HUES64 (cell line): Measurements from ENCODE around the gene BCAS3.

Source experiments
- H3K27ac ChIP-seq: 2 replicates; pipeline ENCODE4 v1.7.0; 2013; ENCODE audit warnings: low read depth, low read length, inconsistent platforms
- H3K27me3 ChIP-seq: 2 replicates; pipeline ENCODE4 v1.6.1; 2013; ENCODE audit warnings: mild to moderate bottlenecking, low read length; ENCODE audit not compliant: insufficient read depth
- H3K36me3 ChIP-seq: 2 replicates; pipeline ENCODE4 v1.6.1; 2013; ENCODE audit warnings: mild to moderate bottlenecking, low read length; ENCODE audit not compliant: insufficient read depth
- H3K4me1 ChIP-seq: 2 replicates; pipeline ENCODE4 v1.6.1; 2013; ENCODE audit warnings: mild to moderate bottlenecking, low read length, moderate library complexity; ENCODE audit not compliant: insufficient read depth
- H3K4me3 ChIP-seq: 2 replicates; pipeline ENCODE4 v1.5.1; 2013; ENCODE audit warnings: mild to moderate bottlenecking, low read length, moderate library complexity
- H3K9ac ChIP-seq: 2 replicates; pipeline ENCODE4 v1.6.1; 2013; ENCODE audit warnings: mild to moderate bottlenecking, low read depth, low read length
- H3K9me3 ChIP-seq: 2 replicates; pipeline ENCODE4 v1.6.1; 2013; ENCODE audit warnings: low read depth, low read length; ENCODE audit not compliant: insufficient read depth
- WGBS: fragments of 150-250, 120-280 bp; methylation state at CpG from one replicate; pipeline ENCODE4 v1.1.7; 2013; ENCODE audit warnings: missing lambda C conversion rate; 5-methylcytosine and 5-hydroxymethylcytosine counted together

BCAS3 gene

GRCh38 chr17:61384692-61385576 is 707.3 kb downstream of the BCAS3 start:
- no peaks in the 10 kb centered on the region for H3K9me3 ChIP-seq
- H3K4me3 ChIP-seq: no peak overlapping the region
- H3K36me3 ChIP-seq: no peaks in the 10 kb centered on the region
- no peaks in the 10 kb centered on the region for H3K4me1 ChIP-seq
- H3K27ac ChIP-seq: no peak overlapping the region
- WGBS: 84% methylated on average over 13 of the region's 13 CpGs
- no peak overlapping the region for H3K9ac ChIP-seq
- H3K27me3 ChIP-seq: no peaks in the 10 kb centered on the region

- Histone ChIP-seq H3K4me1 (0 out of 2 replicates have a peak, but pooled peaks cover 2% of the 10 kb centered on the region), H3K9ac (no peak overlapping the region), H3K27ac (no peak overlapping the region), H3K4me3 (no peak overlapping the region), H3K27me3 (no peaks in the 10 kb centered on the region), H3K9me3 (no peaks in the 10 kb centered on the region), H3K36me3 (no peaks in the 10 kb centered on the region)
- WGBS: 91% methylated on average over 15 of the region's 15 CpGs
Observed at GRCh38 chr17:61385577-61386236, 708.1 kb downstream of the BCAS3 start.

GRCh38 chr17:61386251-61386650 is 708.6 kb downstream of the BCAS3 start:
- Histone ChIP-seq H3K9me3 (no peaks in the 10 kb centered on the region), H3K27ac (no peak overlapping the region), H3K4me3 (no peak overlapping the region), H3K27me3 (no peaks in the 10 kb centered on the region), H3K9ac (no peak overlapping the region), H3K36me3 (no peaks in the 10 kb centered on the region), H3K4me1 (0 out of 2 replicates have a peak, but pooled peaks cover 2% of the 10 kb centered on the region)
- WGBS: 87% methylated on average over 6 of the region's 6 CpGs

- 89% methylated on average over 8 of the region's 8 CpGs for WGBS
- no peaks in the 10 kb centered on the region for H3K9me3 ChIP-seq
- H3K36me3 ChIP-seq: no peaks in the 10 kb centered on the region
- no peak overlapping the region for H3K27ac ChIP-seq
- no peak overlapping the region for H3K4me3 ChIP-seq
- H3K27me3 ChIP-seq: no peaks in the 10 kb centered on the region
- no peak overlapping the region for H3K9ac ChIP-seq
- H3K4me1 ChIP-seq: 0 out of 2 replicates have a peak, but pooled peaks cover 2% of the 10 kb centered on the region
Observed at GRCh38 chr17:61387011-61387410, 709.4 kb downstream of the BCAS3 start.

- WGBS: 92% methylated on average over 11 of the region's 11 CpGs
- Histone ChIP-seq H3K27me3 (peaks cover 3% of the 10 kb centered on the region; the same call in 1 of the 2 replicates), H3K36me3 (no peaks in the 10 kb centered on the region), H3K4me1 (0 out of 2 replicates have a peak, but pooled peaks cover 2% of the 10 kb centered on the region), H3K4me3 (no peak overlapping the region), H3K27ac (no peak overlapping the region), H3K9me3 (no peaks in the 10 kb centered on the region), H3K9ac (no peak overlapping the region)
Observed at GRCh38 chr17:61387511-61388305, 710.1 kb downstream of the BCAS3 start.

- Histone ChIP-seq H3K4me1 (0 out of 2 replicates have a peak, but pooled peaks cover 2% of the 10 kb centered on the region), H3K27me3 (peaks cover 14% of the 10 kb centered on the region), H3K27ac (no peak overlapping the region), H3K9ac (no peak overlapping the region), H3K36me3 (no peaks in the 10 kb centered on the region), H3K9me3 (no peaks in the 10 kb centered on the region), H3K4me3 (no peak overlapping the region)
- 89% methylated on average over 18 of the region's 21 CpGs for WGBS
Observed at GRCh38 chr17:61388561-61389356, 711.1 kb downstream of the BCAS3 start.

- H3K27me3 ChIP-seq: peaks cover 25% of the 10 kb centered on the region
- 0 out of 2 replicates have a peak, but pooled peaks cover 2% of the 10 kb centered on the region for H3K4me1 ChIP-seq
- WGBS: 33% methylated on average over 24 of the region's 25 CpGs
- no peak overlapping the region for H3K27ac ChIP-seq
- no peak overlapping the region for H3K4me3 ChIP-seq
- no peak overlapping the region for H3K9ac ChIP-seq
- no peaks in the 10 kb centered on the region for H3K9me3 ChIP-seq
- no peaks in the 10 kb centered on the region for H3K36me3 ChIP-seq
Observed at GRCh38 chr17:61389670-61390478, 712.2 kb downstream of the BCAS3 start.

- Histone ChIP-seq H3K27ac (no peak overlapping the region), H3K9me3 (no peaks in the 10 kb centered on the region), H3K27me3 (peaks cover 30% of the 10 kb centered on the region), H3K9ac (no peak overlapping the region), H3K4me3 (no peak overlapping the region), H3K36me3 (no peaks in the 10 kb centered on the region), H3K4me1 (0 out of 2 replicates have a peak, but pooled peaks cover 2% of the 10 kb centered on the region)
- whole genome bisulfite sequencing: 90% methylated on average over 11 of the region's 11 CpGs
Observed at GRCh38 chr17:61390479-61390791, 712.8 kb downstream of the BCAS3 start.

- peaks cover 43% of the 10 kb centered on the region for H3K27me3 ChIP-seq
- no peak overlapping the region for H3K9ac ChIP-seq
- 89% methylated on average over 18 of the region's 19 CpGs for WGBS
Observed at GRCh38 chr17:61391595-61392291, 714.1 kb downstream of the BCAS3 start.

More at GRCh38 chr17:61391595-61392291, 714.1 kb downstream of the BCAS3 start:
- Histone ChIP-seq H3K4me1 (0 out of 2 replicates have a peak, but pooled peaks cover 2% of the 10 kb centered on the region), H3K4me3 (no peak overlapping the region), H3K36me3 (no peaks in the 10 kb centered on the region), H3K27ac (no peak overlapping the region), H3K9me3 (no peaks in the 10 kb centered on the region)
